Measurements from ENCODE around the gene PDE2A. TPM values are rescaled to one million over a fixed set of nuclear protein-coding genes. Genes with fewer than 3 reads are reported as not detected.

PDE2A gene
- total RNA-seq, 2 experiments from 2014 or later: 0.83 TPM; not detected in 1

GRCh38 chr11:72672597-72673238, 1.5 kb downstream of the PDE2A start:
- Mint-ChIP-seq H3K36me3 (no peaks in the 10 kb centered on the region), H3K27ac (no peak overlapping the region), H3K4me1 (peaks cover 12% of the 10 kb centered on the region), H3K4me3 (no peak overlapping the region), H3K27me3 (peaks cover 69% of the 10 kb centered on the region), H3K9me3 (no peaks in the 10 kb centered on the region)
- DNase-seq (no peak), ATAC-seq (ENCODE audit: low read depth) (no peak)
- POLR2A ChIA-PET: no interaction called here

GRCh38 chr11:72671152-72672099, 2.8 kb downstream of the PDE2A start:
- Mint-ChIP-seq H3K4me1 (peaks cover 10% of the 10 kb centered on the region), H3K27me3 (peaks cover 58% of the 10 kb centered on the region), H3K27ac (no peak overlapping the region), H3K4me3 (no peak overlapping the region), H3K9me3 (peaks cover 7% of the 10 kb centered on the region), H3K36me3 (no peaks in the 10 kb centered on the region)
- DNase-seq (no peak), ATAC-seq (ENCODE audit: low read depth) (no peak)
- POLR2A ChIA-PET: no interaction called here

GRCh38 chr11:72670041-72670440, 4.2 kb downstream of the PDE2A start:
- ATAC-seq (ENCODE audit: low read depth) (no peak), DNase-seq (no peak)
- POLR2A ChIA-PET: interaction anchor here (1.1 kb wide), 1 partner anchor 78 kb away, joined by 3 read pairs; no protein-coding TSS in a partner anchor
- H3K9me3 Mint-ChIP-seq: peaks cover 8% of the 10 kb centered on the region
- H3K36me3 Mint-ChIP-seq: no peaks in the 10 kb centered on the region
- H3K27ac Mint-ChIP-seq: no peak overlapping the region
- H3K4me3 Mint-ChIP-seq: no peak overlapping the region
- peaks cover 49% of the 10 kb centered on the region for H3K27me3 Mint-ChIP-seq
- H3K4me1 Mint-ChIP-seq: peaks cover 10% of the 10 kb centered on the region

DNA sequence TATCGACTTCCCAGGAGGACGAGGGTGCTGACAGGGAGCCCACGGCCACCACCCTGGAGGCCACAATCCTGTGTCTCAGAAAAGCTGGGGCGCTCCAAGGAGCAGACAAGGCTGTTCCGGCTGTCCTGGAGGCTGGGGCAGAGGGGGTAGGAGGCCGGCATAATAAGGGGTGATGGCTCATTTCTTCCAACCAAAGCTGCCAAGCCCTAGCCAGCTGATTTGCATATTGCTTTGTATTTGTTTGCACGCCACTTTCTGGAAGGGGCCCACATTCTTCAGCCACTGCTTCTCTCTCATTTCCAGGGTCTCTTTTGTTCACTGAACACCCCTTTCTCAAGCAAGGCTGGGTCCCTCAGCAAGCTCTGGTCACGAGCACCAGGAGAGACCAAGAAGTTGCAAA, 4.7 kb downstream of the PDE2A start:
- H3K4me3 Mint-ChIP-seq: no peak overlapping the region
- H3K36me3 Mint-ChIP-seq: no peaks in the 10 kb centered on the region
- H3K4me1 Mint-ChIP-seq: peaks cover 10% of the 10 kb centered on the region
- peaks cover 8% of the 10 kb centered on the region for H3K9me3 Mint-ChIP-seq
- POLR2A ChIA-PET: interaction anchor here (1.1 to 1.5 kb wide), 2 partner anchors 78 to 146 kb away, joined by 3 to 4 read pairs; no protein-coding TSS in a partner anchor
- peaks cover 44% of the 10 kb centered on the region for H3K27me3 Mint-ChIP-seq
- no peak for DNase-seq
- no peak overlapping the region for H3K27ac Mint-ChIP-seq
- no peak for ATAC-seq (ENCODE audit: low read depth)

GRCh38 chr11:72668629-72669347, 5.4 kb downstream of the PDE2A start:
- no peak overlapping the region for H3K27ac Mint-ChIP-seq
- peaks cover 8% of the 10 kb centered on the region for H3K9me3 Mint-ChIP-seq
- H3K4me3 Mint-ChIP-seq: peak overlapping the region; percentile 6
- peak; percentile 93 for ATAC-seq (ENCODE audit: low read depth)
- H3K27me3 Mint-ChIP-seq: peaks cover 40% of the 10 kb centered on the region
- POLR2A ChIA-PET: interaction anchor here (1.1 to 1.5 kb wide), 2 partner anchors 77 to 147 kb away, joined by 3 to 4 read pairs; no protein-coding TSS in a partner anchor
- peaks cover 9% of the 10 kb centered on the region for H3K4me1 Mint-ChIP-seq
- peak; percentile 61 for DNase-seq
- no peaks in the 10 kb centered on the region for H3K36me3 Mint-ChIP-seq

DNA sequence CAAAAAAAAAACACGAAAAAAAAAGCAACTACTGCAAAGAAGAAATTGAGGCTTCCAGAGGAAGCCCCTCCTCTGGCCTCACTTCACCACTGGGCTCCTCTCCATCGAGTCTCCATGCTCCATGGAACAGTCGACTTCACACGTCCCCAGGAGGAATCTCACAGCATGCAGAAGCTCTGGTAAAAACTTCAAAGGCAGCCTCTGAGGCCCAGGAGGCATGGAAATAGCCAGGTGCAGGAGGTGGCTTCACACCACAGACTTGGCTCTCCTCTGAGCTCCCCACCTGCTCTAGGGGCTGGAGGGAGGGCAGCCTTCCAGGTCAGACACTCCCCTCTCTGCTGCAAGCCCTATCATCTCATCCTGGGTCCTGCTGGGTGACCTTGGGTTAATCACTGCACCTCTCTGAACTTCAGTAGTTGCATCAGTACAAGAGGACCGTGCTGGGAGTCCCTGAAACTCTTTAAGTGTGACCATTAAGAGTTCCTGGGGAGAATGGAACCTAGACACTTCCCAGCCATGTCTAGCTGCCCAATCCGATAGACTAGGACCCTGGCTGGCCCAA, 8.2 kb downstream of the PDE2A start:
- Mint-ChIP-seq H3K27me3 (peaks cover 24% of the 10 kb centered on the region), H3K4me3 (no peak overlapping the region), H3K27ac (no peak overlapping the region), H3K9me3 (peaks cover 8% of the 10 kb centered on the region), H3K4me1 (peaks cover 9% of the 10 kb centered on the region), H3K36me3 (no peaks in the 10 kb centered on the region)
- ATAC-seq (ENCODE audit: low read depth): no peak
- DNase-seq: no peak
- POLR2A ChIA-PET: no interaction called here

DNA sequence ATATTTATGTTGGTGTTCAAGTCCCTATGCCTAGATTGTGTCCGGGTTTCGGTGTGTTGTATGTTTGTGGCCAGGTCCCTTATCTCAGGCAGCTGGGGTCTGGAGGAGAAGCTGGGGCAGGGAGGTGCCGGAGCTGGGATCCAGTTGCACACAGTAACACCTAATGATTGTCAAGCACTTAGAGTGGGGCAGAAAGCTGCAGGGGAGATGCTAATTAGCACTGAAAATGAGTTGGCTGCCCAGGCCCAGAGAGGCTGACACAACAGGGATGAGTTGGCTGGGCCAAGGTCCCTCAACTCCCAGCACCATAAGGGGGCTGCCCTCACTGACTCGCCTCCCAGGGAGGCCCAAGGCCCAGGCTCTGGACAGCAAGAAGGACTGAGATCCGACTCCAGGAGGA, 12.2 kb downstream of the PDE2A start:
- Mint-ChIP-seq H3K36me3 (no peaks in the 10 kb centered on the region), H3K9me3 (peaks cover 2% of the 10 kb centered on the region), H3K27me3 (peaks cover 18% of the 10 kb centered on the region), H3K4me1 (no peaks in the 10 kb centered on the region), H3K4me3 (no peak overlapping the region), H3K27ac (no peak overlapping the region)
- DNase-seq (no peak), ATAC-seq (ENCODE audit: low read depth) (no peak)
- POLR2A ChIA-PET: no interaction called here

DNA sequence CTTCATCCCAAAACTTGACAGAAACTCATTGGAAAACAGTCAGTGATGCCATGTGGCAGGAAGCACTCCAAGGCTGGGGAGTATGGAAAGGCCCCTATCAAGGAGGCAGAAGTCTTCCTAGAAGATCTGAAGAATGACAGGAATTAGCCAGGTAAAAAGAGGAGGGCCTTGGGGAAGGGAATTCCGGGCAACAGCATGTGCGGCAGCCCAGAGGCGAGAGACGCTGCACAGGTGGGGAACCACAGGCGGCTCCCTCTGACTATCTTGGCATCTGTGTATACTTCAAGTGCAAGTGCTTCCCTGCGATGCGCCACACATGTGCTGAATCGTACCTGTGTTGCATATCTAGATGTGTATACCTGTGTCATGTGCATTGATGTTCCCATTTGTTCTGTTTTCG, 12.7 kb downstream of the PDE2A start:
- no peak for ATAC-seq (ENCODE audit: low read depth)
- Mint-ChIP-seq H3K9me3 (peaks cover 1% of the 10 kb centered on the region), H3K27me3 (peaks cover 17% of the 10 kb centered on the region), H3K4me3 (no peak overlapping the region), H3K4me1 (no peaks in the 10 kb centered on the region), H3K27ac (no peak overlapping the region), H3K36me3 (no peaks in the 10 kb centered on the region)
- DNase-seq: no peak
- POLR2A ChIA-PET: no interaction called here

DNA sequence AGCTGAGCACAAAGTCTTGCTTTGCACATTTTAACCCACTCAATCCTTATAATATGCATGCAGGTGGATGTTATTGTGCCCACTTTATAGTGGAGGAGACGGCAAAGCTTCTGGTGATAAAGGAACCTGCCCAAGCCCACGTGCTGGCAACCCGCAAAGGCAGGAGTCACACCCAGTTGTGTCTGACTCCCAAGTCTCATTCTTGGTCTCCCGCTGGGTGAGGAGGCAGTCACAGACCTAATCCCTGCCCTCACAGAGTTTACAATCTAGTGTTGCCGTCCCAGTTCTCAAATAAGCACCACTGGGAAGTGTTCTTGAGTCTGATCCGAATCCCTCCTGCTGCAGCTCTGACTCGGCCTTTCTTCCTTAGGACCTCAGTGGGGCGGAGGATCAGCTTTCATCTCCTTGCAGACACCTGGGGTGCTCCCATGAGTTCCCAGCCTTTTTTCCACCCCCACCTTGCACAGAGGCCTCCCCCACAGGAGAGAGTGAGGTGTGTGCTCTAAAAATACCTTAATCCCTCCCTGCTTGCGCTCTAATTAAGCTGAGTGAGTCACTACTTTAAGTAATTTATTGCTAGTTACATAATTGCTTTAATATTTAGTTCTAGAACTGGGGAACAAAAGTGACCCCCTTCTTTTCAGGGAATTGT, 15.1 kb downstream of the PDE2A start:
- Mint-ChIP-seq H3K9me3 (no peaks in the 10 kb centered on the region), H3K4me3 (no peak overlapping the region), H3K27ac (no peak overlapping the region), H3K4me1 (no peaks in the 10 kb centered on the region), H3K36me3 (no peaks in the 10 kb centered on the region), H3K27me3 (peaks cover 11% of the 10 kb centered on the region)
- ATAC-seq (ENCODE audit: low read depth) (no peak), DNase-seq (no peak)
- POLR2A ChIA-PET: no interaction called here

DNA sequence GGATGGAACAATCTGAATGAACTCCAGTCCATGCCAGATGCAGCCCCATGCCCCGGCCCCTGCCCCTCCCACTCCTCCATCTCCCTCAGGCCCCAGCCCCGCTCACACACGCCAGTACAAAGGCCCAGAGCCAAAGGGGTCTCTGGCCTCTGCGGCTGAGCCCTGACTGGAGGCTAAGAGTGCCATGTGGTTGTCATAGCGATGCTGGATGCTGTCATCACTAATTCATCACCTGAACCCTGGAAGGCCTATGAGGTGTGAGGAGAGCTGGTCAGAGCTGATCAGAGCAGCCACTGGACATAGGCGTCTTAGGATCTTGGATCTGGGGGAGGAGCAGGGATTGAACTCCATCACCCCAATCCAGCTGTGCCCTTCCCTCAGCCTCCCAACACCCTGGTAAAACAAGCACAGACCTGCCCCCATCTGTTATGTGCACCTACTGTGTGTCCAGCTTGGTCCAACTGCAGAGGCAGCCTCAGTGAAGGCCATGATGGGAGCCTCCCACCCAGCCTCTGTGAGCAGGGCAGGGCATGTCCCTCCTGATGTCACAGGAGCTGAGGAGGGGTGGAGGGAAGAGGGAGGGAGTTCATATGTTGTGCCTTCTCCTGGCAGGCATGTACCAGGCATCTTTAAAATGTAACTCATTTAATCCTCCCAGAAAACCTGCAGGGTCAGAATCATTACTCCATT, 16.7 kb downstream of the PDE2A start:
- Mint-ChIP-seq H3K9me3 (no peaks in the 10 kb centered on the region), H3K4me3 (no peak overlapping the region), H3K4me1 (no peaks in the 10 kb centered on the region), H3K27me3 (peaks cover 6% of the 10 kb centered on the region), H3K36me3 (no peaks in the 10 kb centered on the region), H3K27ac (no peak overlapping the region)
- POLR2A ChIA-PET: no interaction called here
- ATAC-seq (ENCODE audit: low read depth) (no peak), DNase-seq (no peak)

GRCh38 chr11:72655896-72656464, 18.2 kb downstream of the PDE2A start:
- no peak overlapping the region for H3K4me3 Mint-ChIP-seq
- H3K9me3 Mint-ChIP-seq: no peaks in the 10 kb centered on the region
- H3K36me3 Mint-ChIP-seq: no peaks in the 10 kb centered on the region
- POLR2A ChIA-PET: no interaction called here
- H3K27me3 Mint-ChIP-seq: peaks cover 2% of the 10 kb centered on the region
- ATAC-seq (ENCODE audit: low read depth) (no peak), DNase-seq (no peak)
- H3K4me1 Mint-ChIP-seq: no peaks in the 10 kb centered on the region
- no peak overlapping the region for H3K27ac Mint-ChIP-seq

GRCh38 chr11:72655014-72655413, 19.2 kb downstream of the PDE2A start:
- POLR2A ChIA-PET: interaction anchor here (0.6 kb wide), 1 partner anchor 1132 kb away, joined by 3 read pairs; no protein-coding TSS in a partner anchor
- H3K27me3 Mint-ChIP-seq: peaks cover 2% of the 10 kb centered on the region
- H3K4me3 Mint-ChIP-seq: no peak overlapping the region
- no peaks in the 10 kb centered on the region for H3K9me3 Mint-ChIP-seq
- H3K27ac Mint-ChIP-seq: no peak overlapping the region
- ATAC-seq (ENCODE audit: low read depth) (no peak), DNase-seq (no peak)
- no peaks in the 10 kb centered on the region for H3K36me3 Mint-ChIP-seq
- H3K4me1 Mint-ChIP-seq: no peaks in the 10 kb centered on the region
